ENCODE data around the gene TOP3B.

The TOP3B gene

GRCh38 chr22:21938071-21938822 lies 44.3 kb downstream of the TOP3B start:
- in situ Hi-C loops (cut with HindIII; ENCODE audit: low sequenced_read_pairs): loop anchor here (25.0 kb wide), 1 partner anchor 226 kb away; no protein-coding TSS in a partner anchor
- peak; percentile 91 for DNase-seq (ENCODE audit: low read depth, low spot score)
- peak overlapping the region; percentile 40 for H3K4me3 ChIP-seq (ENCODE audit: low read depth, low read length)
- peak; percentile 98 for TF ChIP-seq CTCF (IDR thresholded peaks at IDR 0.05; ENCODE audit: low read depth, low read length)

DNA sequence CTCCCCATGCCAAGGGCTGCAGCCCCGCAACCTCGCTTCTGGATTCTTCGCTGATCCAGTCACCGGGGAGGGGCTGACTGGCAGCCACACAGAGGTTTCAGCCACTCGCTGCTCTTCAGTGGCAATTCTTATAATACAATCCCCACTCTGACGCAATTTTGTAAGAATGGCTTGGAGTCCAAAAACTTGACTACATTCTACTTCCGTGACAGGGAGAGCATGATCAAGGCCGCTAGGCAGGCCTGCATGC lies 44.8 kb downstream of the TOP3B start:
- in situ Hi-C loops (cut with HindIII; ENCODE audit: low sequenced_read_pairs): loop anchor here (25.0 kb wide), 1 partner anchor 225 kb away; no protein-coding TSS in a partner anchor
- H3K4me3 ChIP-seq (ENCODE audit: low read depth, low read length): no peak overlapping the region
- TF ChIP-seq CTCF (IDR thresholded peaks at IDR 0.05; ENCODE audit: low read depth, low read length): no peak
- no peak for DNase-seq (ENCODE audit: low read depth, low spot score)

DNA sequence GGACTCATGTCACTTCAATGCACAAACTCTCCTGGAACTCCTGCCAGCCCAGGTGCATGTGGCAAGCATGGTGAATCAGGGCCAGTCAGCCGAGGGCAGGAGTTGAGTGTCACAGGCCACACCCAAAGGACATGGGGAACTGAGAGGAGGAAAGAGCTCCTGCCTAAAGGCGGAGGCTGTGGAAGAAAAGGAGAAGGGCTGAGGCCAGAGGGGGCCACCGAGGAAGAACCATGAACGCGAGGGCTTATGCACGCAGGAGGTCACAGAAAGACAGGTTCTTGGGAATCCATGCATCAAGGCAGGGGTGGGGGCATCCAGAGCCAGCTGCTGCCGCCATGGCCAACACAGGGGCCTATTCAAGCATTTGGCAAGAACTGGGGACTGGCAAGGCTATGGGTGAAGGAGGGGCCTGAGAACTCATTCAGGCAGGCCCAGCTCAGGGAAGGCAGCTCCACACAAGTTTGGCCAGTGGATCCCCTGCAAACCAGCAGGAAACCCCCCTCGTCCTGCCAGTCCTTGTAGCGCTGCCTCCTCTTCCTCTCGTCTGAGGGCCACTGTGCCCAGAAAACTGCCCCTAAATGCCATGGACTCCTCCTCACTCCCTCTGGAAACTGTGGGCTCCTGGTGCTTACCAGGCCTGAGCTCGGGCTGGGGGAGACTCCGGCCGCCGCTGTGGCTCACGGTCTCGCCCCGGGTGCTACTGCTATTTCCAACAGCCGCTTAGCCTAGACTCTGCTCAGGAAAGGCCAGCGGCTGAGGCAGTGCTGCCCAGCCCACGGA lies 45.4 kb downstream of the TOP3B start:
- no peak for TF ChIP-seq CTCF (IDR thresholded peaks at IDR 0.05; ENCODE audit: low read depth, low read length)
- H3K4me3 ChIP-seq (ENCODE audit: low read depth, low read length): no peak overlapping the region
- no peak for DNase-seq (ENCODE audit: low read depth, low spot score)
- in situ Hi-C loops (cut with HindIII; ENCODE audit: low sequenced_read_pairs): loop anchor here (25.0 kb wide), 1 partner anchor 225 kb away; no protein-coding TSS in a partner anchor

GRCh38 chr22:21936151-21936775 lies 46.3 kb downstream of the TOP3B start:
- in situ Hi-C loops (cut with HindIII; ENCODE audit: low sequenced_read_pairs): loop anchor here (25.0 kb wide), 1 partner anchor 224 kb away; no protein-coding TSS in a partner anchor
- no peak overlapping the region for H3K4me3 ChIP-seq (ENCODE audit: low read depth, low read length)
- no peak for DNase-seq (ENCODE audit: low read depth, low spot score)
- no peak for TF ChIP-seq CTCF (IDR thresholded peaks at IDR 0.05; ENCODE audit: low read depth, low read length)

GRCh38 chr22:21933910-21934309 lies 48.7 kb downstream of the TOP3B start:
- no peak overlapping the region for H3K4me3 ChIP-seq (ENCODE audit: low read depth, low read length)
- in situ Hi-C loops (cut with HindIII; ENCODE audit: low sequenced_read_pairs): loop anchor here (25.0 kb wide), 1 partner anchor 222 kb away; no protein-coding TSS in a partner anchor
- no peak for DNase-seq (ENCODE audit: low read depth, low spot score)
- TF ChIP-seq CTCF (IDR thresholded peaks at IDR 0.05; ENCODE audit: low read depth, low read length): no peak

DNA sequence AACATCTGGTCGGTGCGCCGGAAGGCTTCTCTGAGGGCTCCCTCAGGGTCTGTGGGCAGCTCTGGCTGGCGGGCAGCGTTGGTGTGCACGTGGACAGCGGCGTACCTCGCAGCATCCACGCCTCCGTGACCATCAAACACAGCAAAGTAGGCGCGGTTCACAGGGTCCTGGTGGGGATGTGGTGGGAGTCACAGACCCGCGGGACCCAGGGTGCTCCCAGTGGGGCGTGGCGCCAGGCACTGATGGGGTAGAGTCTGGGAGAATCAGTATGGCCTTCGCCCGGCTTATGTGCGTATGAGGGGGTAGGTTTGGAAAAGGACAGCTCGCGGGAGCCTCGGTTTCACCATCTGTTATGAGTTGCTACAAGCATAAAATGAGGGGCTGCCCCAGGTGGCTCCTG lies 49.2 kb downstream of the TOP3B start:
- DNase-seq (ENCODE audit: low read depth, low spot score): no peak
- no peak for TF ChIP-seq CTCF (IDR thresholded peaks at IDR 0.05; ENCODE audit: low read depth, low read length)
- no peak overlapping the region for H3K4me3 ChIP-seq (ENCODE audit: low read depth, low read length)
- in situ Hi-C loops (cut with HindIII; ENCODE audit: low sequenced_read_pairs): loop anchor here (25.0 kb wide), 1 partner anchor 221 kb away; no protein-coding TSS in a partner anchor
